Stimulated activated CD4-positive, alpha-beta T cell treated with anti-CD3 and anti-CD28 coated beads, Interleukin-4, amount 100 ng/mL, for 24 hours (primary cell): ENCODE results near the gene OLR1.
"Not testable (repeated sequence)": the region's sequence is repeated elsewhere in the genome, so short reads cannot be mapped to it uniquely, and the experiment has no call there.

Source experiments
- DNase-seq: peaks from one replicate; pipeline ENCODE4 v3.0.0-alpha.2; 2020

OLR1 gene

DNA sequence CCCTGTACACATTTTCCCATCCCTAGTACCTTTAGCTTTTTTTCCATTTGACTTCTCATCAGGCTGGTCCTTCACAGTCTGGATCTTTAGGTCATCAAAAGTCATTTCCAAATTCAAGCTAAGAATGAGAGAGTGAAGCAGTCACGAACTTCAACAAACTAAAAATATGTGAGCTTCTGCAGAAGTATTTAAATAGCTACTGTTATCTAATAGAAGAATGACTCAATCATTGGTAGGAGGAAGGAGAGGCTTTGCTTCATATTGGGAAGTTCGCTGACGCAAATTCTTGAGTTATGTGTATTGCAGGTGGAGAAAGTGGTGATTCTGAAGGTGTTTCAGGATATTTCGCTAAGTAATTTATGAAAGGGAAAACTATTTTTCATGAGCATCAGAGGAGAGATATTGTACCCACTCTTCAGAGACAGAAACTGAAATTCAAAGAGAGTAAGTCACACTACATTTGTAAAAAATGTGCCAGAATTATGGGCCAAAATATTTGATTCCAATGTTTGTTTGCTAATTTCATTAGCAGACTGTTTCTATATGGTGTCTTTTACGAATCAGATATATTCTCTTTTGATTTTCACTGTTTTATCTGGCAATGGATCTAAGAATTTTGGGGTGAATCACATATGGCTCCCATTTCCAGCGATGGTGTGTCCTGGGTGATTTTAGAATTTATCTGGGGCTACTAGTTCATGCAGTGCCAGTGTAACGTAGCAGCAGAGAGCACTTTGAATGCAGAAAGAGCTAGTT is at the start of gene OLR1:
Gene OLR1, minus strand, starts transcription at position 160 of the 756 bp plus-strand sequence. Its CDS starts 55 bp downstream, at position 105.
- no peak for DNase-seq

- no peak for DNase-seq
Measured at GRCh38 chr12:10220398-10221077, 48.6 kb upstream of the OLR1 start.

DNA sequence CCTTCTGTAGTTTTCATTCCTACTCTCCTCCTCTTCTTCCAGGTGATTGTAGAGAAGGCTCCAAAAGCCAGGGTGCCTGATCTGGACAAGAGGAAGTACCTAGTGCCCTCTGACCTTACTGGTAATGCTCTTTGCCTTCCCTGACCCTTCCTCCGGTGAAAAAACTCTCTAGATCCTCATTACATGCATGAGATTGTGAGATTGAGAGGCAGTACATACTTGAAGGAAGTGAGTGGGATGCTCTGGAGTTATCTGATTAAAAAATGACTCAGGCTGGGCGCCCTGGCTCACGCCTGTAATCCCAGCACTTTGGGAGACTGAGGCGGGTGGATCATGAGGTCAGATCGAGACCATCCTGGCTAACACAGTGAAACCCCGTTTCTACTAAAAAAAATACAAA is 46.1 kb upstream of the OLR1 start:
- DNase-seq, result no peak

DNA sequence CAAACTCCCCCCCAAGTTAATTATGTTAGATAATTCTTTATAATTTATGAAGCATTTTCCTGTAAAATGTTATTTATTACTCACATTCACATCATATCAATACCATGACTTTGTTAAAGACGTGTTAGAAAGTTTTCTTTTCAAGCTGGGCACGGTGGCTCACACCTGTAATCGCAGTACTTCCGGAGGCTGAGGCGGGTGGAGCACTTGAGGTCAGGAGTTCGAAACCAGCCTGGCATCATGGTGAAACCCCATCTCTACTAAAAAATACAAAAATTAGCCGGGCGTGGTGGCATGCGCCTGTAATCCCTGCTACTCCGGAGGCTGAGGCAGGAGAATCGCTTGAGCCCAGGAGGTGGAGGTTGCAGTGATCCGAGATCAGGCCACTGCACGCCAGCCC is 44.0 kb upstream of the OLR1 start:
- DNase-seq, result peak; percentile 14

GRCh38 chr12:10215436-10215835 is 43.5 kb upstream of the OLR1 start:
- no peak for DNase-seq

DNA sequence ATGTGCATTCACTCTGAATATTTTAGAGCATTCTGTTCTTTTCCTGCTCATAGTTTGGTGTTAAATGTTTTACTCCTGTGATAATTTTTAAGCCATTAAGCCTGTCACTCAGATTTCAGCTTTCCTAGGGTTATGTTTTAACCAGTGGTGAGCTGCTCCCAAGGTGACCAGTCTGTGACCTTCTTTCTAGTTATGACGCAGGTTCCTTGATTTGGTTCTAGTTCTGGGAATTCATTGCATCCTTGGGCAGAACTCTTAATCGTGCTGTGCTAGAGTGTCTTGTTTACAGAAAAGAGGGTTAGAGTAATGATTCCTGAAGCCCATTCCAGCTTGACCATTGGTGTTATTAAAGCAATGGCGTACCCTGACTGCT is 42.9 kb upstream of the OLR1 start:
- no peak for DNase-seq

DNA sequence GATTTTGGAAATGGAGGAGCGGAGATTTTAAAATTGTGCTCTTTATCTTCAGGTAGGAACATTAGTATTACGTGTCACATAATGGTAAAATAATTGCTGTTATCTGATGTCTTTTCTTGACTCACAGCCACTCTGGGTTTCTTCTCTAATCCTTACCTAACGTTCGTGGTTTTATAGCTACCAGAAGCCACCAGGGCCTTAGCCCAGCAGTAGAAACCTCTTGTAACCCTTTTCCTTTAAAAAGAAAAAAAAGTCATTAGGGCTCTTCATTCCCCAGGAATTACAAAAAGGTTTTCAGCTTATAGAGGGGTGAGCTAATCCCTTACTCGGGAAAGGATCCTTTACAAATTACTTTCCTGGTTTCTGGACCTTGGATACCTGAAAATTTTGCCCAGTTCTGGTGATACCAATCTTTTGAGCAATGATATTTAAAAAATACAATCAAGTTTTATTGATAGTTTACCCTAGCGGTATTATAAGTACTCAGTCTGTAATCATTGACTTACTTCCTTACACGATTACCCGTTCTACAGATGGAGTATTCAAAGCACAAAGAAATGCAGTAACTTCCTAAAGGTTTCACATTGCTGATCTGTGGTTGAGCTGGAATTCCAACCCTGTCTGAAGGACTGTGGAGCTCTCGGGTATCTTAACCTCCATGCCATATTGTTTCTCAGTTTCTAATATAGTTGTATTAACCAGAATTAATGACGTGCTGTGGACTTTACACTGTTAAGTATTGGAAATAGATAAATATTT is 42.4 kb upstream of the OLR1 start:
- DNase-seq, result no peak

DNA sequence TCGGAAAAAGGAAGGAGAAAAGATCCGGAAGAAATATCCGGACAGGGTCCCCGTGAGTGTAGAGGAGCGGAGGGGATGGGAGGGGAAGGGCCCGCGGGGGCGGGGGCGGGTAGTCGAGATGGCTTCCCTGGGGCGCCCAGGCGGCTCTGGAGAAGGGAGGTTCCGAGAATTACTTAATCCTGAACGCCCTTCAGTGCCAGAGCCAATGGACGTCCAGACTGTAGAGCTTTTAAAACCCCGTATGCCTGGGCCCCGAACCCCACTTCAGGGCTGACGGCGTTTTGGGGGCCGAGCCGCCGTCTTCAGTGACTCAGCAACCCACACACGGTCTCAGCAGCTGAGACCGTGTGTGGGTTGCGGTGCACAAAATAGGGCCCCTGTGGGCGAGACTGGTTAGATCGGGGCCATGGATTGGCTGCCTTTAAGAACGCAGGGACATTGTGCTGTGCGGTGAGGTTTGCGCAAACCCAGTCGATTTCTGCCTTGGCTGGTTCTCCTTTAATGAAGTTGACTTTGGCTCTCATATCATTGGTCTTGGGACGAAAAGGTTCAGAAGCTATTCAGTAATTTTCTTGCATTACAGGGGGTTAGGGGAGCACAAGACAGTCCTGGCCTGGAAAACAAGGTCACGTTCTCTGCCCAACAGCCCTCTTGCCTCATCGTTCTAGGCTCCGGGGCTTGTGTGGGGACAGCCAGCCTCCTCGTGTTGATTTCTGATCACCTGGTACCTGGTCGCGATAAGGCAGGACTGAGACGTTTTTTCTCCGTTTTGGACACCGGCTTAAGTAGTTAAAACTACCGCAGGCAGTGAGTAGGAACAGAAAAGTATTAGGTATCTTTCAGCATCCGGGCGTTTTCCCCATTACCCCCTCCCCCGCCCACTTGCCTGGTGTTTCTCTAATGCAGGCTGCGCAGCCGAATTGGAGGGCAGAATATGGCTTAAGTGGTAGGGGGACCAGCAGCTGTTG is 41.5 kb upstream of the OLR1 start:
- peak; percentile 84 for DNase-seq

DNA sequence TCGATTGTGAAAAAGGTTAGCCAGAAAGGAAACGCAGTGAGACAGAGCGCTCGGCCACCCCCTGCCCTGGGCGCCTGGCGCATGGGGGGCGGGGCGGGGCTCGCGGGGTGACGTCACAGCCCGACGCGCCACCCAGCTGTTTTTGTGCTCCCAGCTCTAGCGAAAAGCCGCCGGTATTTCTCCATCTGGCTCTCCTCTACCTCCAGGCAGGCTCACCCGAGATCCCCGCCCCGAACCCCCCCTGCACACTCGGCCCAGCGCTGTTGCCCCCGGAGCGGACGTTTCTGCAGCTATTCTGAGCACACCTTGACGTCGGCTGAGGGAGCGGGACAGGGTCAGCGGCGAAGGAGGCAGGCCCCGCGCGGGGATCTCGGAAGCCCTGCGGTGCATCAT is 40.8 kb upstream of the OLR1 start, which contains the start of gene GABARAPL1:
Gene GABARAPL1, plus strand, starts transcription at position 139 of the 393 bp plus-strand sequence. Its CDS starts 253 bp downstream, at position 392.
- DNase-seq, result peak; percentile 75

GRCh38 chr12:10211940-10212738 is 40.2 kb upstream of the OLR1 start:
- peak; percentile 87 for DNase-seq

DNA sequence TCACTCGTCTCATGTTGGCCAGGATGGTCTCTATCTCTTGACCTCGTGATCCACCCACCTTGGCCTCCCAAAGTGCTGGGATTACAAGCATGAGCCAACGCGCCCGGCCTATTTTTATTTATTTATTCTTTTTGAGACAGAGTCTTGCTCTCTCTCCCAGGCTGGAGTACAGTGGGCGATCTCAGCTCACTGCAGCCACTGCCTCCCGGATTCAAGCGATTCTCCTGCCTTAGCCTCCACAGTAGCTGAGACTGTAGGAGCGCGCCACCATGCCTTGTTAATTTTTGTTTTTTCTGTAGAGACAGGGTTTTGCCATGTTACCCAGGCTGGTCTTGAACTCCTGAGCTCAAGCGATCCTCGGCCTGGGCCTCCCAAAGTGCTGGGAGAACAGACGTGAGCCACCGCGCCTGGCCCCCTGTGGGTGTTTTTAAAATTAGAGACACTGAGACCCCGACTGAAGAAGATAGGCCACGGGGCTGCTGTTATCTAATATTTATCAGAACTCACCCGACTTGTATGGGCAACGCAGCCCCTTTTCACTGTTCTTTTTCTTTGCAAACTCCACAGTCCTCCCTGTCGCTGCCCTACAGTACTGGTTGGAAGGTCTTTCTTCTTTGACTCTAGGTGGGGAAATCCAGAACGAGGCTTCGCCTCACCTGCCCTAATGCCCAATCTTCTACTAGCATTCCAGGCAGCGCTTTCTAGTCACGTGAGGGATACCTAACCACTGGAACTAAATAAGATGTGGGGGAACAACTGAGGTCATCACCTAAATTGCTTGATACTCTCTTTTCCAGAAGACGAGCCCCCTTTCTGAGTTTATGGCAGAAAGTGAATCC is 39.4 kb upstream of the OLR1 start:
- DNase-seq, result no peak

DNA sequence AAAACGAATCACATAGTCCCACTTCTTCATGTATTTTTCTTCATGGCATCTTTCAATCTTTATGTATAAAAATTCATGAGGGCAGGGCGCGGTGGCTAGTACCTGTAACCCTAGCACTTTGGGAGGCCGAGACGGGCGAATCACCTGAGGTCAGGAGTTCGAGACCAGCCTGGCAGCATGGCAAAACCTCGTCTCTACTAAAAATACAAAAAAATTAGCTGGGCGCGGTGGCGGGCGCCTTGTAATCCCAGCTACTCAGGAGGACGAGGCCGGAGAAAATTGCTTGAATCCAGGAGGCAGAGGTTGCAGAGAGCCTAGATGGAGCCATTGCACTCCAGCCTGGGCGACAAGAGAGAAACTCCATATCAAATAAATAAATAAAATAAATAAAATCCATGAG is 38.3 kb upstream of the OLR1 start:
- DNase-seq, result no peak

- DNase-seq, result no peak
Measured at GRCh38 chr12:10207136-10207535, 35.2 kb upstream of the OLR1 start.

DNA sequence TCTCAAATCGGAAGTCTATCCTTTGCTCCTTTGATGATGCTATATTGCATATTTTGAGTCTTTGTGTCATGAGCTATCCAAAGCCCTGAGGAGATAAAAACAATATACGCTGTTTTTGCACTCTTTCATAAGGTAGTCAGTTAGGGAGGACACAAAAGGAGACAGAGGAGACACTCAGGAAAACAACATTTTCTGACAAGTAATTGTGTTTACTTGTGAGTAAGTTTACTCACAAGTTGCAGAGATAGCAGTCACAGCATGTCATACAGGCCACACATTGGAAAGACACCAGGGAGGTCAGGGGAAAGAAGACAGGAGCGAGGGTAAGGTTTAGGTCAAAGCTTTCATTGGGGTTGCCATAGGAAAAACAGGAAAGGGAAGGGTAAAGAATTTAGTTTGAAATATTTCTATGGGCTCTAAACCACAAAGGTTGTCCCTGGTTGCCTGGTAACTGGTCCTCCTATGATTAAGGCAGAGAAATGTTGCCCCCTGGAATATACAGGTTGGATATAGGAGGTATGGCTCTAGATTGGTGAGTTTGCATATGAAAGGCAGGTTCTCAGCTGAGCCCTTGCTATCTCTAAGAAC is 33.4 kb upstream of the OLR1 start:
- DNase-seq, result no peak

DNA sequence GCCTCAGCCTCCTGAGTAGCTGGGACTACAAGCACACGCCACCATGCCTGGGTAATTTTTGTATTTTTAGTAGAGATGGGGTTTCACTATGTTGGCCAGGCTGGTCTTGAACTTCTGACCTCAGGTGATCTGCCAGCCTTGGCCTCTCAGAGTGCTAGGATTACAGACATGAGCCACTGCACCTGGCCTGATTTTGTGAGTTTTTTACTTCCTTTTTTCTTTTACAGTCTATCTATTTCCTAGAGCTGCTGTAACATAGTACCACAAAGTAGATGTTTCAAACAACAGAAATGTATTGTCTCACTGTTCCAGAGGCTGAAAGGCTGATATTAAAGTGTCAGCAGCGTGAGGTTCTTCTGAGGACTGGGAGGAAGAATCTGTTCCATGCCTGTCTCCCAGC is 32.6 kb upstream of the OLR1 start:
- DNase-seq, result not testable (repeated sequence)

DNA sequence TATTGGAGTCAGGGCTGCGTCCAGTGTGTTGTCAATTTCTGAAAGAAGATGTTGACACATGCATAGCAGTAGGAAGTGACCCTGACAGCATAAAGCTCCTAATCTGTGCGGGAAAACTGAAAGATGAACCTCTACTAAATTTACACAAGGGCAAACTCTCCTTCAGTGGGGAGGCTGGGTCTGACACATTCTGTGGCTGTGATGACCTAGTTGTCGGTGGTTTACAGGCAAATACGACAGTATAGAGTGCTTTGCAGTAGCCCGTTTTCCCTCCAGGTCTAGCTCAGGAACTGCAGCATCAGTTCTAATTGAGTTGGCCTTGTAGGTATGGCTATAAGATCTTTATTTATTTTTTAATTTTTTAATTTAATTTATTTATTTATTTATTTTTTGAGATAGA is 25.9 kb upstream of the OLR1 start:
- no peak for DNase-seq

DNA sequence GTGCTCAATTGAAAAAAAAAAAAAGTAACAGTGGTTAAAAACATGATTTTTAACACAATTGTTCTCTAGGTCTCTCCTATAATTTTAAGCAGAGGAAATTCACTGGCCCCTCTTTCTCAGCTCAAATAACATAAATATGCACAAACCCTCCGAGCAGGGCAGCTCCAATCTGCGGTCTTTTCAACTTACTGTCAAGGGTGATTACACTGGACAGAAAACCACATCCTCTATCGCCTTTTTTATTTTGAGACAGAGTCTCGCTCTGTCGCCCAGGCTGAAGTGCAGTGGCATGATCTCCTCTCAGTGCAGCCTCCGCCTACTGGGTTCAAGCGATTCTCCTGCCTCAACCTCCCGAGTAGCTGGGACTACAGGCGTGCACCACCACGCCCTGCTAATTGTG is 24.3 kb upstream of the OLR1 start:
- no peak for DNase-seq

DNA sequence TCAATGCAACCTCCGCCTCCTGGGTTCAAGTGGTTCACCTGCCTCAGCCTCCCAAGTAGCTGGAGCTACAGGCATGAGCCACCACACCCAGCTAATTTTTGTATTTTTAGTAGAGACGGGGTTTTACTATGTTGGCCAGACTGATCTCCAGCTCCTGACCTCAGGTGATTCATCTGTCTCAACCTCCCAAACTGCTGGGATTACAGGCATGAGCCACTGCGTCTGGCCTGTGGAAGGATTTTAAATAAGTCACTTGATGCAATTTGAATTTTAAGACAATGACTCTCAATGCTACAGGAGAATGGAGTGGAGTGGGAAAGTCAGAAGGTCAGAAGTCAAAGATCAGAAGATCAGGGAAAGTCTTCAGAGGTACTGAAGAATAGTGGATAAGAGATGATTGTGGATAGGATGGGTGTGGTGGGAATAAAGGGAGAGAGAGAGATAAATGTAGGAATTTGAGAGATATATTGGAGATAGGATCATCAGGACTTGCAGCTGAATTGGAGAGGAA is 22.3 kb upstream of the OLR1 start:
- DNase-seq, result no peak

DNA sequence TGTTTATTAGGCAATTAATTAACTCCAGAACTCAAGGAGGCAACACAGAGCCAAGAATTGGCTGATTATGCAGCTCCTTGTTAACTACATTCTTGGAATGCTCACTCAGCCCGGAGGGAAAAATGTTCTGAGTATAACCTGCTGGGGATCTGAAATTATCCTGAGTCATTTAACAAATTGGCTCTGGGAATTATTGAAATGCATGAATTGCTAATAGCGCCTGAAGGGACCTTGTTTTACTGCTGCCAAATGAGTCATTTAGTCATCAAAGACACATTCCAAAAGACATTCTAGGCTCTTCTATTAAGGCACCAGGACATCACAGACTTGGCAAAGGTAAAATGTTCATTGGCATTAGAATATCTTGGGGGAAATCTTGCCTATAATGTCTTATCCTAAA is 19.9 kb upstream of the OLR1 start:
- DNase-seq, result no peak
